Myocyte (in vitro differentiated cells): ENCODE measurements around the gene GIGYF2. TPM values are rescaled to one million over a fixed set of nuclear protein-coding genes. Genes with fewer than 3 reads are reported as not detected.
A peak's percentile ranks its signal among the peaks of the same experiment; 100 is the strongest.

Experiments used
- DNase-seq: peaks from one replicate; pipeline ENCODE4 v3.0.0-alpha.2; 2012; ENCODE audit warnings: low read depth
- total RNA-seq: library from RNA; depleted of rRNA; stranded (reverse); fragments of >200 nt; gene quantifications from 2 replicates; pipeline ENCODE4 v1.2.3, GENCODE V29; 2014

Gene GIGYF2
- total RNA-seq, 1 donor from 2014 or later: 67.8 TPM

DNA sequence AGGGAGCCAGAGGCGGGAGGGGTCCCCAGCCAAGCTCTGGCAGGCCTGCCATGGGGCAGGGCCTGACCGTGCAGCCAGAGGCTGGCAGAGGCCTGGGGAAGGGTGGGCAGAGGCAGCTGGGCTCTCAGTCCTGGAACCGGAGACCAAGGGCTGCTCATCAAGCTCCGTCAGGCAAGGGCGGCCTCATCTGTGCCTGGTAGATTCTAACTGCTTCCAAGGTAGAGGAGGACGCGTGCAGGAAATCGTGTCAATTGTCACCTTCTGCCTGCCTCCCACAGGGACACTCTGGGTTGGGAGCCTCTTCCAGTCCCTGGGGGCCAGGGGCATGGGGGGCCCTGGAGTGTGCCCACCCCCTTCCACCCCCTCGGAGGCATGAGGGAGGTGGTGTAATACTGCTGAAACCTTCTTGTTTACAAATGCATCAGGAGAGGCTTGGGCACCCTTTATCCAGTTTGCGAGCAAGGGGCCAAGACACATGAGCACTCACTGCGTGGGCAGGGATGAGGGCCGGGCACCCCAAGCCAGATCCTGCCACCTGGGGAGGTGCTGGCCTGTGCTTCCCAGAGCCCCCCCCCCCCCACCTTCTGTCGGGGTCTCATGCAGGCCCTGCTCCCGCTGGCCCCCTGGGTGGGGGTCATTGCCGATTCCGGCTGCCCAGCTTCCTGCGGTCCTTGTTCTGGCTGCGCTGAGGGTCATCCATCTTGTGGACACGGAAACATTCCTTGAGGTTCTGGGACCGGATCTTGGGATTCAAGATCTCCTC lies 181.9 kb downstream of the GIGYF2 start:
- DNase-seq: no peak

DNA sequence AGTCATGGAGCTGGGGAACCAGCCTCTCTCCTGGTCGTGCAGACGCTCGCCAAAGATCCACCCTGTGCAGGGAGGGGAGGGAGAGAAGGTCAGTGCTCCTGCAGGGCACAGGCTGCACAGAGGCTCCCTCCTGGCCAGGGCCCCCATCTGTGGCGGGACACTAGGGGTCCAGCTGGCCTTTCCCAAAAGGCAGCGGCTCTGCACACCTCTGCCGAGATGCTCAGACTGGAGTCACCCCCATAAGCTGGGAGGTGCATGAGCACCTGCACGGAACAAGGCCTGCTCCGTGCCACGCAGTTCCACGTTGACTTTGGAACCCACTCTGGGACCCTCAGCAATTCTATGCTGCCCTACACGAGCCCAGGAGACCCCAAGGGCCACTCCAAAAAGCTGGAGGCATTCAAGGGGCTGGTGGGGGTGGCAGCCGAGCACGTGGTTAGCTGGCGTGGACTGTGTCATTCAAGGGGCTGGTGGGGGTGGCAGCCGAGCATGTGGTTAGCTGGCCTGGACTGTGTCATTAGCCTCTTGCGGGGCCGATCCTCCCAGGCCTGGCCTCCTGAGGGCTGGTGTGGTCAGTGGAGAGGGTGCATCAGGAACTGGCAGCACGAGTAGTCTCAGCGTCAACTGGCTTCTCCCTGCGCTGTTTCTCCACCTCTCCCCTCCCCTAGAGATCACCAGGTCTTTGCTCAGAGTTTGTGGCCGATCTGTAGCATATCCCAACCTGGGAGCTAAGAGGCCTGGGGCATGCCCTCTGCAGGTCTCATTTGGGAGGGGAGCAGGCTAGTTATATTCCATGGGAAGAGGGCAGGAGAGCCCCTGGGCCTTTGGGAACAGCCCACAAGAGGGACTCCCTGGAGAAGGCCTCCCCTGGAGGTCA lies 182.7 kb downstream of the GIGYF2 start:
- DNase-seq: no peak

DNA sequence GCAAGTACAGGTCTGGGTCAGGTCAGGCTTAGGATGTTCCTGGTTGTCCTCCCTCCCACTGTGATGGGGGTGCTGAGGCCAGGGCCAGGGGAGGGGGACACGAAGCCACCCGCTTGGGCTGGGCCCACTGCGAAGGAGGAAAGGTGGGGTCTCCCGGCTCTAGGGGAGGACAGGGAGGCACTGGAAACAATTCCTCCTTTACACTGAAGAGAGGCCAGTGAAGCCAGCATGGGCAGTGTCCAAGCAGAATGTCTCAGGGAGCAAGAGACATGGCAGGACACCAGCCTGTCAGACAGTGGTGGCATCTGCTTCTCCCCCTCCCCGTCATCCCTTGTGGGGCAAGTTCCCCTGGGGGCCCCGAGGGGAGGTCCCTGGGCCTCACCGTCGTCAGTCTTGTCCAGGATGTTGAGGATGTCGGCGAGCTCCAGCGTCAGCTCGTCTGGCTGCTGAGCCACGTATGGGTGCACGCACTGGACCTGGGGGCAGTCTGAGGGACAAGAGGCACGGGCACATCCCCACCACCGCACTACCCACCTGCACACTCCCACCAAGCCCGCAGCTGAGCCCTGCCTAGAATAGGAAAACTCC lies 183.7 kb downstream of the GIGYF2 start:
- DNase-seq: no peak

DNA sequence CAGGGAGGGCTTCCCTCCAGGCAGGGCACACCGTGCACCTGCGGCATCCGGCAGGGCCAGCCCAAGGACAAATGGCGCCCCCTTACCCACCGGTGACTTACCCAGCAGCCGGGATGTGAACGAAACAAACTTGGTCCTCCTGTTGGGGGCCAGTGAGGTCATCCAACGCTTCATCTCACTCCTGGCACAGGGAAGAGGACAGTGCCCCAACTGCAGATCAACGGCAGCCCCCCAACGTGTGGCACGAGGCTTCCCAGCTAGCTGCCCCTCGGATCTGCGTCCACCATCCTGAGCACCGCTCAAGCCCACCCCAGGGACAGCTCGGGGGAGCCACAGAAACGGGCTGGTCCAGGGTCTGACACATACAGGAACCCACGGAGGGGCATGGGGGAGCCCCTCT lies 185.0 kb downstream of the GIGYF2 start:
- DNase-seq: no peak

DNA sequence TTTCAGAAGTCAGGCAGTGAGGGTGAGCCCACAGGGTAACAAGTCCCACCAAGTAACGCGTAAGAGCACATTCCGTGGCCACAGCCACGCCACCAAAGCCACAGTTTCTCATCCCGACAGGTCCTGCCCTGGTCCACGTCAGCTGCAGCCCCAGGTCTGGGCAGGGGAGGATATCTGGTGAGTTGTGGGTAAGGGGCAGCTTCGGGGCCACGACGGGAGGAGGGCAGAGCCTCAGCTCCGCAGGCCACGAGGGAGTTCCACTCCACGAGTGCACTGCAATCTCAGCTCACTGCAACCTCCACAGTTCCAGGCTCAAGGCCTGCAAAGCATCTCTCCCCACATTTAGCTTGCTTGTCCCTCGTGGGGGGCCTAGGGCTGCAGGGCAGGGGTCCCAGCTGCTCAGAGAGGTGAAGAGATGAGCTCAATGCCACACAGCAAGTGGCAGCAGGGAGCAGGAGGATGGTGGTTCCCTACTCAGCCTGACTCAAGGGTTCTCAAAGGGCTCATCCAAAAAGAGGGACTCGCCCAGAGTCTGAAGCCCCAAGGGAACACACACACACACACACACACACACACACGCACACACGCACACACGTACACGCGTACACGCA lies 185.5 kb downstream of the GIGYF2 start:
- no peak for DNase-seq

DNA sequence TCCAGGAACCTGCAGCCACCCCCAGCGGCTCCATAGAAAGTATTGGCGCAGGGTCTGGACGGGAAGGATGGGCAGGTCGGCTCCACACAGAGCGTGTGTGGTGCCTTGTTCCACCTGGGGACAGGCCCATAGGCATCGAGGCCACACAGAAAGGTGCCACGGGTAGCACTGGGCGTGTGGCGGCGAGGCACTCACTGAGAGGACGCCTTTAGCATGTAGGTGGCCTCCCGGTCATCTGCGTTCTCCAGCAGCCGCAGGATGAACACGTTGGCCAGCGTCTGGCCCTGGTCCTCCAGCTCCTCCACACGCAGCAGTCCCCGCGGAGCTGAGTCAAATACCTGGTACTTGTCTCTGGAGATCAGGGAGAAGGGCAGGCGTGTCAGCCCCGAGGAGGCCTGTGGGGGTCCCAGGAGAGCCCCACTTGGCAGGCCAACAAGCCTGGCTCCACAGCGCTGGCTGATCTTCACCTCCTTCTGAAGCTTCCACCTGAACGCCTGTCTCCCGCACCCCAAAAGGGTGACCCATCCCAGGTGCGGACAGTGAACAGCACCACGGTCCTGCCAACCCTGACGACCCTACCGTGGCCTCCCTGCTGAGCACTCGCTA lies 186.1 kb downstream of the GIGYF2 start:
- DNase-seq: no peak

DNA sequence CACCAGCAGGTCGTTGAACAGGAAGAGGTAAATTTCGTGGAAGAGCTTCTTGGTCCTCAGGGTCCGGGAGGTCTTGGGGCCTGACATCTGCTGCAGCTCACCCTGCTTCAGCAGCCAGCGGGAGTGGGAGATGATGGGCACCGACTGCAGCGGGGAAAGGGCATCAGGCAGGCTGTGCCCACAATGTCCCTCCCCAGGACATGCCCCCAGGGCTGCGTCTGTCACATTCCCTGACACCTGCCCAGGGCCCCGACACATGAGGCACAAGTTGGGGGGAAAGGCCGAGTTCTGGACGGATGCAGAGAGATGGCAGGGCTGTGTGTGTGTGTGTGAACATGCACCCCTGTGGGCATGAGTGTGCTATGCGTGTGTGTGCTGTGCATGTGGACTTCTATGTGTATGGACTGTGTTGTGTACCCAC lies 186.9 kb downstream of the GIGYF2 start:
- no peak for DNase-seq

DNA sequence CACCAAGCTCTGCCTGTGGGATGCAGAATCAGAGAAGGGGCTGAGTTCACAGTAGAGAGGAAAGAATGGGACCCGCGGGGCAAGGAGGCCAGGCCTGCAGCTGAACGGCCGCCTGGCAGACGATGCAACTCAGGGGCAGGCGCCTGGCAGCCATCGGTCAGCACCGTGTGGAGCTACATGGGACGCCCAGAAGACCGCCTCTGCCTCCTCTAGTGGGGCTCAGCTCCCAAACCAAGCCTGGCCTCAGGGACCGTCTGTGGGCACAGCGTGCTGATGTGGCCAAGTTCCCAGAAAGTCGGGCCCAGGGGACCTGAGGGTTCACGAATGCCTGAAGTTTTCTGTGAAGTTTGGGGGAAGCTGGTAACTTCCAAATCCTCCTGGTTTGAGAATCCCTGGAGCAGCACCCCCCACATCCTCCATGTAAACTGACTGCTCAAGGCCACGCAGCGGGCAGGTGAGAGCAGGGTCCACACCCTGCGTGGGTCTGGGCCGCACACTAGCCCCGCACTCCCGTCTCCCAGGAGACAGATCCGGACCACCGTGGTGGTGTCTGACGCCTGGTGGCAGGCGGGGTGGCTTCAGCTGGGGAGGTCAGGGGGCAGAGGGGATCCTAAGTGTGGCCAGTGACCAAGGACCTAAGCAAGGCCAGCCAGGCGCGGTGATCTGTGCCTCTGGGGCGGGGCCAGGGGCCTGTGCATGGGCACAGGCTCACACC lies 187.6 kb downstream of the GIGYF2 start:
- DNase-seq: no peak

DNA sequence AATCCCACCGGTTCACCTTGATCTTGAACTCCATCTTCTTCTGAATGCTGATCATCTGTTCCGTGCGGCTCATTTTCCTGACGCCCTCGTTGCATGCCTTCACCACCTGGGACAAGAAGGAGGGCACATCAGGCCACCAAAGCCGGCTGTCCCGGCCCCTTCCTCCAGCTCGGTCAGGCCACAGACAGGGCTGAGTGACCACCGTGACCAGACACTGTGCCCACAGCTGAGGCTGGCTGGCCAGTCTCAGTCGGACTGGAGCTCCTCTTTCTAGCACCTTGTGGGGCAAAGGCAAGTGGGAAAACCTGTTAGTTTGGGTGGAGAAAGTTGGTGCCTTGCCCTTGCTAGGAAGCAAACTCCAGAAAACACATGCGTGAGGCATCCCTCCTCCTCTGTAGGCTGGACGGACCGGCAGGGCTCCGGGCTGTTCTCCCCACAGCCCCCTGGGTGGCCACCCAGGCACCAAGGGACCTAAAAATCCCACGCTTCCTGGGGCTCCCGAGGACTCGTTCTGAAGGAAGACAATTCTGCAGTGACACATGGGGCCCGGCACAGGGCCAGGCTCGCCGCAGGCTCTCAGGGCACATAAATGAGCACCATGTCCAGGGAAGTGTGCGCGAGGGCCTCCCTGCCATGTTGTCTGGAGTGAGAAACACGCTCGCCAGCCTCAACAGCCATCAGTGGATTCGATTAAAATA lies 188.3 kb downstream of the GIGYF2 start:
- no peak for DNase-seq

DNA sequence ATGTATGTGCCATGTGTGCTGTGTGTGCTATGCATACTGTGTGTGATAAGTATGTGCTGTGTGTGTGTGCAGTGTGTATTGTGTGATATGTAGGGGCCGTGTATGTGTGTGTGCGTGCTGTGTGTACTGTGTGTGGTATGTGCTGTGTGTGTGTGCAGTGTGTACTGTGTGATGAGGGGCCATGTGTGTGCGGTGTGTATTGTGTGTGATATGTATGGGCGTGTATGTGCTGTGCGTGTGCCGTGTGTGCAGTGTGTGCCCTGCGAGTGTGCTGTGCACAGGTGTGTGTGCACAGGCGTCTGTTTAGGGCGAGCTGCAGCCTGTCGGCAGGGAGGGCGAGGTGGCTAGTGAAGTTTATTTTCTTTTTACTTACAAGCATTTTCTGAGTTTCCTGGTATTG lies 189.0 kb downstream of the GIGYF2 start:
- DNase-seq: no peak

DNA sequence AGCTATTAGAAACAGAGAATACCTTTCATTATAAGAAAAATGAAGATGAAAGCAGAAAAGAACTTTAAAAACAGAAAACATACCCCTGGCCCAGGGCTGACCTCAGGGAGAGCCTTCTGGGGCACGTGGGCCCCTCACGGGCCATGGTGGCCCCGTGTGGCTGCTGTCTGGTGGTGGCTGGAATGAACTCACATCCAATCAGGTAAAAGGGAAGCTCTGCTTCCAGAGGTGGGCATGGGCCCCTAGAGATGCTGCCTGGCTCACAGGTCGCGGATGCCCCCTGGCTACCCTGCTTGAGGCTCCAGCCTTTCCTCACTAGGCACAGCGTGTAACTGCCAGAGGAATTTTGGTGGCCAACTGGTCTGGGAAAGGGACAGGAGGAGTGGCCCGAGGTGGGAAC lies 189.5 kb downstream of the GIGYF2 start:
- DNase-seq: no peak

DNA sequence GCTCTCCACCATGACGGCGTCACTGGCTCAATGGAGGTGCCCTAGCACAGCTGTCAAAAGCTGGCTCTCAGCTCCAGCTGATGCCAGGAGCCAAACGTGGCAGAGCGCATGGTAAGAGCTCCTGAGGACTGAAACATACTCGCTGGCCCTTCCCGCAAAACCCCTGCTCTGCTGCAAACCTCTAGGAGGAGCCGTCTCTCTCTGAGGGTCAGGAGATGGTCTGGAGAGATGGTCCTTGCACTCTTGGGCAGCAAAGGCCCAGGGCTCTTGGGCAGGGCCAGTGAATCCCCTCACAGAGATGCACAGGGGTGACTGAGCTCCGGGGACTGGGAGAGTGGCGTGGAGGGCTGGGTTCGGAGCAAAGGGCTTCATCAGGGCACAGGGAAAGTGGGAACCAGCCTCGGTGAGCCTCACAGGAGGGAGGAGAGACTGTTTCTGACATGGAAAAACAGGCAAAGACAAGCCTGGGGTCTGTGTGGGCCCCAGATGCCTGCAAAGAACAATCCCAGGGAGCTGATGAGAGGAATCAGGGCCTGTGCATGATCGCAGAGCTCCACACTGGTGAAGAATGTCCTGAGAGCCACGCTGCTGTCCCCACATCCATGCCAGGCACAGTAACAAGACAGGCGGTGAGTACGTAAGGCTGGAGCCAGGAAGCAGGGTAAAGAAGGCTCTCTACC lies 190.2 kb downstream of the GIGYF2 start:
- peak; percentile 7 for DNase-seq

DNA sequence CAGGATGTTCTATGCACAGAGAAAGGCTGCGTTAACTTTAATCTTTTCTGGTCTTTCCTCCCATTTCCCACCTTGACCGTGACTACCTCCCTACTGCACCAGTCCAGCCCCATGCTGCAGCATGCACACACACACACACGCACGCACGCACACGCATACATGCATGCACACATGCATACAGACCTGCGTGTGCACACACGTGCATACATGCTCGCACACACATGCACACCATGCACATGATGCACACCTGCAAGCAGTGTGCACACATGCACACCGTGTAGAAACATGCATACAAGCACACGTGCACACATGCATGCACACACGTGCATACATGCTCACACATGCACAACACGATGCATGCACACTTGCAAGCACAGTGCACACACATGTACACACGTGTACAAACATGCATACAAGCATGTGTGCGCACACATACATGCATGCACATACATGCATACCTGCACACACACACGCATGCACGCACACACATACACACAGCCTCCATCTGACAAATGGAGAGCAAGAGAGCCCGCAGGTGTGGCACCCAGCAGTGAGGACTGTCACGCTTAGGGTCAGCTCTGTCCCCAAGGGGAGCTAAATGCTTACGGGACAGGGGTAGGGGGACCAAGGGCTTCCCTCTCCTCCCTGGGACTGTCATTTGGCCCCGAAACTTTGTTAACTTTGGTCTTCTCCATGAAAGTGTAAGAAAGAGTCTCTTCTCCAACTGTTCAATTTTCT lies 191.1 kb downstream of the GIGYF2 start:
- DNase-seq: no peak

DNA sequence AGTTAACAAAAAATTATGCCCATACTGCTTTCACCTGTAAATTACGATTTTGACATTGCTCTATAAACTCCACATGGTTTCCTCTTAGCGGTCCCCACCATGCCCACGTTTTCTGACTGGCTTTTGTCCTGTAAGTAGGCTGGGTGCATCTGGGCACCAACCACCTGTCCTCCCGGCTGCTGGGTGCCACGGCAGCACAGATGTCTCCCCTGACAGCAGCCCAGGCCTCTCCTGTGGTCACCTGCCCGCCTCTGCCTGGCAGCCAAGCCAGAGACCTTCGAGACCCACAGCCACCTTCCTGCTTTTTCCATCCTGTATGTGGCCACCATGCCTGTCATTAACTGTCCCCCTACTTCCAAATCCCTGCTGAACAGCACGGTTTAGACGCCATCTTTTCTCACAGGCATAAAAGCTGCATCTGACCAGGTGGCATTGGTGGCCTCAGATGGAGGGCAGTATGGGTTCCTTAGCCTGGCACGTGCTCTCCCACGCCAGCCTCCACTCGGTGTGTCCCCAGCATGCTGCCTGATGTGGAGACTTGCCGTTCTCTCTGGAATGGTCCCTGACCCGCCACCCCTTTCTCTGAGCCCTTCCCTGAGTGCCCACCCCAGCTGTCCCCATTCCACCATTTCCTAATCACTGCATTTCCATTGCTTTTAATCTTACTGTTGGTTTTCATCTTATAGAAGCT lies 191.9 kb downstream of the GIGYF2 start:
- no peak for DNase-seq

DNA sequence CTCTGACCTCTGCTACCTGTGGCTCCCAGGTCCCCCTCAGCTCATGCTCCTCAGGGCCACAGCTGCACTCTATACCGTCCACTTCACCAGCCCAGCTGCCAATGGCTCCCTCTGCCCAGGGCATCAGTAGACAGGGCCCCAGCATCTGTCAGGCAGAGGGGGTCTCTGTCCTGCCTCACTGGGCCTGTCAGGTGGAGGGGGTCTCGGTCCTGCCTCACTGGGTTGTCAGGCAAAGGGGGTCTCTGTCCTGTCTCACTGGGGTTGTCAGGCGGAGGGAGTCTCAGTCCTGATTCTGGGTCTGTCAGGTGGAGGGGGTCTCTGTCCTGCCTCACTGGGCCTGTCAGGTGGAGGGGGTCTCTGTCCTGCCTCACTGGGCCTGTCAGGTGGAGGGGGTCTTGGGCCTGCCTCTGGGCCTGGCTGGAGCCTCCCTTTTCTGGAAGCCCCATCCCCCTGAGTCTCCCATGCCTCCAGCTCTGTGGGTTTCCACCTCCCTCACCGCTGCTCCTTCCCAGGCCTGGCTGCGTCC lies 192.8 kb downstream of the GIGYF2 start:
- DNase-seq: no peak

DNA sequence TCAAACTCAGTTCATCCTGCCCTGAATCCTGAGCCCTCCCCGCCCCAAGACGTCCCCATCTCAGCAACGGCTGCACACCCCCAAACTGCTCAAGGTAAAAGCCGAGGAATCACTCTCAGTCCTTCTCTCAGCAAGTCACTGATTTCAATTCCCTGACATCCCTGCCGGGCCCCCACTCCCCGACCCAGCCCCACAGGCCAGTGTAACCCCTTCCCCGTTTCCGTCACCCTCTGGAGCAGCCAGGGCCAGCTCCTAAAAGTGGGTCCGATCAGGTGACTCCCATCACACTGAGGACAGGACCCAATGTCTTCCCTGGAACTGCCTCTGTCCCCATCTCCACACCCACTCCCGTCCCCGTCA lies 193.4 kb downstream of the GIGYF2 start:
- no peak for DNase-seq

DNA sequence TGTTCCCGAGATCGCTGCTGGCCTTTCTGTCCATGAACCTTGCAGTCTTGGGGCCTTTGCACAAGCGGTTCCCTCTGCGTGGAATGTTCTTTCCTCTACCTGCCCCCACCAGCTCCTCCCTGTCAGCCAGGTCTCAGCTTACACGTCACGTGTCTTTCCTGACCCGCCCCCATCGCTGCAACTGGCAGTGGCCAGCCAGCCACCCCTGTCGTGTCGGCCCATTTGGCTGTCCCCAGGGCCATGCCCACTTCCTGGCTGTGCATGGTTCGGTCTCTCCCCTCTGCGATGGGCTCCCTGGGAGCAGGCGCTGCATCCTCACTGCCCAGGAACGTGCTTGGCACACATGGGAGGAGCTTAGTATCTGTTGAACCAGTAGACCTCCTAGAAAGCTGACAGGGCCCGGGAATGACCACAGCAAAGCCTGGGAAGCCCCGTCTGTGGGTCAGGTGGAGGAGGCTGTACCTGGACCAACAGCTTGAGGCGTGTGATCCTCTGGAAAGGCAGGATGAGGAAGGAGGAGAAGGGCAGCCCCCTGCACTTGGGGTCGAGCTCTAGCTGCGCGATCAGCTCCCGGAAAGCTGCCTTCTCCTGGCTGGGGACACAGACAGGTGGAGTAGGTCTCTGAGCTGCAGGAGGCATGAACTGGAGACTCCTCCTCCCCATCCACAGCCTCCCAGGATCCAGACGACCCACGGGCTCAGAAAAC lies 193.9 kb downstream of the GIGYF2 start:
- peak; percentile 9 for DNase-seq
